Central memory CD4-positive, alpha-beta T cell (primary cell): Measurements from ENCODE around the gene TOMM40.
A peak's percentile ranks its signal among the peaks of the same experiment; 100 is the strongest.

Experiments
- DNase-seq: peaks from one replicate; pipeline ENCODE4 v3.0.0; 2022

Gene TOMM40

GRCh38 chr19:44931541-44931940 lies 40.5 kb downstream of the TOMM40 start:
- DNase-seq: no peak

- no peak for DNase-seq
These were observed 48.6 kb downstream of the TOMM40 start for GRCh38 chr19:44939668-44940067.

- DNase-seq: no peak
These were observed 51.1 kb downstream of the TOMM40 start, which contains the start of gene APOC4 for GRCh38 chr19:44942067-44942571. Gene APOC4 (plus strand): TSS chr19:44942237. CDS start chr19:44942278, 41 bp downstream.

- DNase-seq: no peak
These were observed 52.8 kb downstream of the TOMM40 start for GRCh38 chr19:44943801-44944249.

GRCh38 chr19:44947041-44947581 lies 56.1 kb downstream of the TOMM40 start:
- DNase-seq: no peak

- no peak for DNase-seq
These were observed 57.2 kb downstream of the TOMM40 start for GRCh38 chr19:44948237-44948636.

- no peak for DNase-seq
These were observed 57.8 kb downstream of the TOMM40 start for GRCh38 chr19:44948763-44949374.

GRCh38 chr19:44949550-44949949 lies 58.5 kb downstream of the TOMM40 start:
- no peak for DNase-seq

- DNase-seq: peak; percentile 70
These were observed 60.4 kb downstream of the TOMM40 start for GRCh38 chr19:44951179-44952159.
